ENCODE data around the gene FOXO3.

- TF ChIP-seq POLR2AphosphoS5 (IDR thresholded peaks at IDR 0.05; ENCODE audit: borderline replicate concordance, low read depth, low read length) (peak; percentile 64), FOXP2 (optimal IDR thresholded peaks at IDR 0.05; ENCODE audit: control extremely low read depth, extremely low read length, insufficient read depth) (no peak)
These were observed 138.7 kb downstream of the FOXO3 start for GRCh38 chr6:108699290-108700041.
